ENCODE measurements around the gene ZNF655. TPM values are rescaled to one million over a fixed set of nuclear protein-coding genes. Genes with fewer than 3 reads are reported as not detected.

Gene ZNF655
- 45.8 to 56.3 TPM (median 50.9 TPM) in 5 replicates for total RNA-seq (2022; extraction: Qiagen RNA extraction)

GRCh38 chr7:99558306-99559174 is at the start of gene ZNF655:
Gene ZNF655 (plus strand): TSS chr7:99558642. CDS start chr7:99560560, 1,918 bp downstream.

GRCh38 chr7:99551767-99552463 is 6.5 kb upstream of the ZNF655 start, which contains the start of gene FAM200A:
Gene FAM200A (minus strand): TSS chr7:99552114. CDS start chr7:99548407, 3,707 bp downstream.

GRCh38 chr7:99597762-99598501 is 39.5 kb downstream of the ZNF655 start, which contains the start of gene TMEM225B:
Gene TMEM225B (plus strand): TSS chr7:99598267. CDS start chr7:99604389, 6,122 bp downstream.

GRCh38 chr7:99616359-99617191 is 58.1 kb downstream of the ZNF655 start, which contains the start of gene ZSCAN25:
Gene ZSCAN25 (plus strand): TSS chr7:99616946. CDS start chr7:99619607, 2,661 bp downstream.

Other genes starting within 250 kb of the ZNF655 start
- gene ARPC1A, start 232.7 kb upstream of the ZNF655 start, total RNA-seq (2022; extraction: Qiagen RNA extraction): 126 to 133 TPM (median 132 TPM) in 5 replicates
- gene ARPC1B, start 183.9 kb upstream of the ZNF655 start, total RNA-seq (2022; extraction: Qiagen RNA extraction): 264 to 303 TPM (median 288 TPM) in 5 replicates
- gene PDAP1, start 150.0 kb upstream of the ZNF655 start, total RNA-seq (2022; extraction: Qiagen RNA extraction): 183 to 220 TPM (median 192 TPM) in 5 replicates
- gene BUD31, start 149.7 kb upstream of the ZNF655 start, total RNA-seq (2022; extraction: Qiagen RNA extraction): 132 to 154 TPM (median 141 TPM) in 5 replicates
- 5.8 to 7.7 TPM (median 6.2 TPM) in 5 replicates for gene PTCD1, start 119.8 kb upstream of the ZNF655 start, total RNA-seq (2022; extraction: Qiagen RNA extraction)
- 30.5 to 42.1 TPM (median 38.6 TPM) in 5 replicates for gene CPSF4, start 119.7 kb upstream of the ZNF655 start, total RNA-seq (2022; extraction: Qiagen RNA extraction)
- 896 to 1,499 TPM (median 945 TPM) in 5 replicates for gene ATP5MF, start 92.5 kb upstream of the ZNF655 start, total RNA-seq (2022; extraction: Qiagen RNA extraction)
- gene ZNF789, start 85.8 kb upstream of the ZNF655 start, total RNA-seq (2022; extraction: Qiagen RNA extraction): 6.2 to 8.5 TPM (median 7.6 TPM) in 5 replicates
- 15.6 to 17.3 TPM (median 16.4 TPM) in 5 replicates for gene ZNF394, start 58.4 kb upstream of the ZNF655 start, total RNA-seq (2022; extraction: Qiagen RNA extraction)
- 10.0 to 10.7 TPM (median 10.0 TPM) in 5 replicates for gene ZKSCAN5, start 54.0 kb upstream of the ZNF655 start, total RNA-seq (2022; extraction: Qiagen RNA extraction)
- gene FAM200A, start 6.5 kb upstream of the ZNF655 start, total RNA-seq (2022; extraction: Qiagen RNA extraction): 5.6 to 6.6 TPM (median 5.9 TPM) in 5 replicates
- gene TMEM225B, start 39.6 kb downstream of the ZNF655 start, total RNA-seq (2022; extraction: Qiagen RNA extraction): 0.32 to 1.3 TPM (median 1.1 TPM) in 5 replicates
- gene ZSCAN25, start 58.3 kb downstream of the ZNF655 start, total RNA-seq (2022; extraction: Qiagen RNA extraction): 7.7 to 10.1 TPM (median 9.6 TPM) in 5 replicates
- 1.3 to 1.8 TPM (median 1.4 TPM) in 5 replicates for gene CYP3A5, start 121.4 kb downstream of the ZNF655 start, total RNA-seq (2022; extraction: Qiagen RNA extraction)
- gene CYP3A7, start 176.6 kb downstream of the ZNF655 start, total RNA-seq (2022; extraction: Qiagen RNA extraction): not detected in 5 replicates
- gene CYP3A4, start 225.5 kb downstream of the ZNF655 start, total RNA-seq (2022; extraction: Qiagen RNA extraction): 0.05 to 0.14 TPM (median 0.08 TPM) in 4 of 5 replicates, not detected in the other

Data from A549 treated with dexamethasone at 1 μM for 4 hours (cell line).